NCI-H2171 (cell line): ENCODE measurements around the gene CDK1.
A peak's percentile ranks its signal among the peaks of the same experiment; 100 is the strongest.
"Not testable (repeated sequence)": the region's sequence is repeated elsewhere in the genome, so short reads cannot be mapped to it uniquely, and the experiment has no call there.

Experiments
- DNase-seq: peaks from one replicate; lab custom pipeline; 2025; lab: John Stamatoyannopoulos, UW

The CDK1 gene

GRCh38 chr10:60816628-60817397, 38.5 kb downstream of the CDK1 start:
- peak; percentile 61 for DNase-seq

GRCh38 chr10:60817398-60817805, 39.1 kb downstream of the CDK1 start:
- DNase-seq, result no peak

GRCh38 chr10:60818134-60818770, 40.0 kb downstream of the CDK1 start:
- no peak for DNase-seq

GRCh38 chr10:60819271-60819670, 41.0 kb downstream of the CDK1 start:
- no peak for DNase-seq

GRCh38 chr10:60820093-60820754, 41.9 kb downstream of the CDK1 start:
- DNase-seq, result no peak

- no peak for DNase-seq
Measured at GRCh38 chr10:60821656-60822055, 43.4 kb downstream of the CDK1 start.

GRCh38 chr10:60822809-60823208, 44.5 kb downstream of the CDK1 start:
- no peak for DNase-seq

- DNase-seq, result no peak
Measured at GRCh38 chr10:60823324-60823723, 45.0 kb downstream of the CDK1 start.

GRCh38 chr10:60825520-60825919, 47.2 kb downstream of the CDK1 start:
- DNase-seq, result no peak

- DNase-seq, result no peak
Measured at GRCh38 chr10:60827791-60828488, 49.7 kb downstream of the CDK1 start.

- no peak for DNase-seq
Measured at GRCh38 chr10:60828489-60828852, 50.2 kb downstream of the CDK1 start.

- not testable (repeated sequence) for DNase-seq
Measured at GRCh38 chr10:60832136-60832535, 53.9 kb downstream of the CDK1 start.

- no peak for DNase-seq
Measured at GRCh38 chr10:60834401-60834800, 56.1 kb downstream of the CDK1 start.

- no peak for DNase-seq
Measured at GRCh38 chr10:60835049-60835448, 56.8 kb downstream of the CDK1 start.

GRCh38 chr10:60841227-60841626, 62.9 kb downstream of the CDK1 start:
- DNase-seq, result not testable (repeated sequence)

GRCh38 chr10:60842694-60843093, 64.4 kb downstream of the CDK1 start:
- DNase-seq, result no peak
